ENCODE results near the gene ABCA8.
"Not testable (repeated sequence)": the region's sequence is repeated elsewhere in the genome, so short reads cannot be mapped to it uniquely, and the experiment has no call there.

ABCA8 gene

GRCh38 chr17:68955181-68955841, at the start of gene ABCA8:
Gene ABCA8 (minus strand): TSS chr17:68955392. CDS start chr17:68942034, 13,358 bp downstream.
- DNase-seq (ENCODE audit: low read depth in 2 of 2): no peak

DNA sequence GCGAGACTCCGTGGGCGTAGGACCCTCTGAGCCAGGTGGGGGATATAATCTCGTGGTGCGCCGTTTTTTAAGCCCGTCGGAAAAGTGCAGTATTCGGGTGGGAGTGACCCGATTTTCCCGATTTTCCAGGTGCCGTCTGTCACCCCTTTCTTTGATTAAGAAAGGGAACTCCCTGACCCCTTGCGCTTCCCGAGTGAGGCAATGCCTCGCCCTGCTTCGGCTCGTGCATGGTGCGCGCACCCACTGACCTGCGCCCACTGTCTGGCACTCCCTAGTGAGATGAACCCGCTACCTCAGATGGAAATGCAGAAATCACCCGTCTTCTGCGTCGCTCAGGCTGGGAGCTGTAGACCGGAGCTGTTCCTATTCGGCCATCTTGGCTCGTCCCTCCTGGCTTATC, 49.6 kb upstream of the ABCA8 start:
- DNase-seq (ENCODE audit: low read depth in 2 of 2): not testable (repeated sequence)

DNA sequence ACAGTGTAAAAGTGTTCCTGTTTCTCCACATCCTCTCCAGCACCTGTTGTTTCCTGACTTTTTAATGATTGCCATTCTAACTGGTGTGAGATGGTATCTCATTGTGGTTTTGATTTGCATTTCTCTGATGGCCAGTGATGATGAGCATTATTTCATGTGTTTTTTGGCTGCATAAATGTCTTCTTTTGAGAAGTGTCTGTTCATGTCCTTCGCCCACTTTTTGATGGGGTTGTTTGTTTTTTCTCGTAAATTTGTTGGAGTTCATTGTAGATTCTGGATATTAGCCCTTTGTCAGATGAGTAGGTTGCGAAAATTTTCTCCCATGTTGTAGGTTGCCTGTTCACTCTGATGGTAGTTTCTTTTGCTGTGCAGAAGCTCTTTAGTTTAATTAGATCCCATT, 44.6 kb upstream of the ABCA8 start:
- DNase-seq (ENCODE audit: low read depth in 2 of 2): not testable (repeated sequence)

- DNase-seq (ENCODE audit: low read depth in 2 of 2): no peak
These were observed 37.9 kb upstream of the ABCA8 start for GRCh38 chr17:68993112-68993511.

DNA sequence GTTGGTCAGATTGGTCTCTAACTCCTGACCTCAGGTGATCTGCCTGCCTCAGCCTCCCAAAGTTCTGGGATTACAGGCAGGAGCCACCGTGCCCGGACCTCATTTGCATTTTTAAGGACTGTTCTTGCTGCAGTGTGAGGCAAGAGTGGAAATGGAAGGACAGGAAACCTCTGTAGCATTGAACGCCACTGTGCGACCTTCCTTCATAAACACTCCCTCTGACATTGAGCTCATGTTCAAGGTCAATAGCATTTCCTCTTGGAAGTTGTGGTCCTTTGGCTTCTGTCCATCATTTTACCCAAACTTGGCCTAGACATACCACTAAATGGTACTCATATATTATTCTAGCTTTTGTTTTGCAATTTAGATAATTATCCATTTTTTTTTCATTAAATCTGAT, 32.8 kb upstream of the ABCA8 start:
- DNase-seq (ENCODE audit: low read depth in 2 of 2): no peak

- DNase-seq (ENCODE audit: low read depth in 2 of 2): no peak
These were observed 26.1 kb upstream of the ABCA8 start for GRCh38 chr17:68981288-68981687.

- no peak for DNase-seq (ENCODE audit: low read depth in 2 of 2)
These were observed 18.1 kb upstream of the ABCA8 start for GRCh38 chr17:68973098-68973846.

- no peak for DNase-seq (ENCODE audit: low read depth in 2 of 2)
These were observed 17.0 kb upstream of the ABCA8 start for GRCh38 chr17:68972119-68972704.

- no peak for DNase-seq (ENCODE audit: low read depth in 2 of 2)
These were observed 13.9 kb upstream of the ABCA8 start for GRCh38 chr17:68969101-68969500.

GRCh38 chr17:68963958-68964357, 8.8 kb upstream of the ABCA8 start:
- no peak for DNase-seq (ENCODE audit: low read depth in 2 of 2)

GRCh38 chr17:68961214-68961882, 6.2 kb upstream of the ABCA8 start:
- no peak for DNase-seq (ENCODE audit: low read depth in 2 of 2)

DNA sequence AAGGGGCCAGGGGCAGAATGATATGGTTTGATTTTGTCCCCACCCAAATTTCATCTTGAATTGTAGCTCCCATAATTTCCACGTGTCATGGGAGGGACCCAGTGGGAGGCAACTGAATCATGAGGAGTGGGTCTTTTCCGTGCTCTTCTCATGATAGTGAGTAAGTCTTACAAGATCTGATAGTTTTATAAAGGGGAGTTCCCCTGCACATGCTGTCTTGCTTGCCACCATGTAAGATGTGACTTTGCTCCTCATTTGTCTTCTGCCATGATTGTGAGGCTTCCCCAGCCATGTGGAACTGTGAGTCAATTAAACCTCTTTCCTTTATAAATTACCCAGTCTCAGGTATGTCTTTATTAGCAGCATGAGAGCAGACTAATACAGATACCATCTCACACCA, 3.9 kb upstream of the ABCA8 start:
- DNase-seq (ENCODE audit: low read depth in 2 of 2): not testable (repeated sequence)

GRCh38 chr17:68957944-68958343, 2.8 kb upstream of the ABCA8 start:
- no peak for DNase-seq (ENCODE audit: low read depth in 2 of 2)

DNA sequence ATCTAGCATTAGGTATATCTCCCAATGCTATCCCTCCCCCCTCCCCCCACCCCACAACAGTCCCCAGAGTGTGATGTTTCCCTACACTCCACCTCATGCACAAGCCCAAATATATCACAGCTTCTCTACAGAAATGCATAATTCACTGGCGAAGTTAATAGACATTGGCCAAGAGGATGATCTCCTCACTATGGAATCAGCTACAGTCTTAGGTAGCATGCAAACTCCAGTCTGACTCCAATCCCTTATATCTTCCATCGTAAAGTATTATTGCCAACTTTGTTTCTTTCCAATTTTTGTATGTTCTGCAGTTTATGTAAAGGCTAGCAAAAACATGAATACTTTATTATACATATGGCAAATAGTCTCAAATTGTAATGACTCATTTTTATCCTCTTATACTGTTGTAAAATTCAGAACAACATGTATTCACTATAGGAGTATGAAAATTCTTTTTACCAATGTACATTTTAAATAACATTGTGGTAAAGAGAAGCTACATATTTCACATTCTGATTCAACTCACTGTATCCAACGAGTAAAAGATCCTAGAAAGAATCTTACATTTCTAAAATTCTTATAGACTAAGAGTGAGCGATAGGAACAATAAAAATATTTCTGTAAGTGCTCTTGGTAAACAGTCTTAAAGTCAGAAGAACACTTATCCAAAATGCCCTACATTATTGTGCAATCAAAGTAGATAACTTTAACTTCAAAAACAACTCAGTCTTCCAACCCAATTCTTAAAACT, 871 bp downstream of the ABCA8 start:
- DNase-seq (ENCODE audit: low read depth in 2 of 2): no peak

DNA sequence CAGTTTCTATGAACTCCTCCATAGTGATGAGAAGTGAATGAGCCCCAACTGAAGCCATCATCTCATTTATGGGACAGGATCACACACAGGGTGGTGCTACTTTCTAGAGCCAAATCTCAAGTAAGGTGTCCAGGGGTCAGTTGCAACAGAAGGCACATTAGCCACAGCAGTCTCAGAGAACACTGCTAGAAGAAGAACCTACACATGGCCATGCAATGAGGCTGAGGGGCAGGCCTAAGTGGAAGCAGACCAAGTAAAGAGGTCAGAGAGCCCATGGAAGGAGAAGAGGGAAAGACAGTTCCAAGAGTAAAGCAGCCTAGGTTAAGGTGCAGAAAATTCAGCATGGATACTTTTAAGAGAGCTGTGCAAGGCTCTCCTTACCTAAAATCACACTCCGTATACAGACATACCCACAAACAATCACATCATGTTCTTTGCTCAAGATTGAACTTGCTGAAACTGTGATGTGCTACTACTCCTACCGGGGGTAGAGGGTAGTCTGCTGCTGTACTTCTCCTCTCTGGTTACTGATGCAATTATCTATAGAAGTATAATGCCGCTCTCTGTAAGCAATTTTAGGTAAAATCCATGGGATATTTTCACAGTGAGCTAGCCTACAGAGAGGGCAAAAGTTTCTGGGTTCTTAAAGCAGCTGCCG, 1.7 kb downstream of the ABCA8 start:
- no peak for DNase-seq (ENCODE audit: low read depth in 2 of 2)

DNA sequence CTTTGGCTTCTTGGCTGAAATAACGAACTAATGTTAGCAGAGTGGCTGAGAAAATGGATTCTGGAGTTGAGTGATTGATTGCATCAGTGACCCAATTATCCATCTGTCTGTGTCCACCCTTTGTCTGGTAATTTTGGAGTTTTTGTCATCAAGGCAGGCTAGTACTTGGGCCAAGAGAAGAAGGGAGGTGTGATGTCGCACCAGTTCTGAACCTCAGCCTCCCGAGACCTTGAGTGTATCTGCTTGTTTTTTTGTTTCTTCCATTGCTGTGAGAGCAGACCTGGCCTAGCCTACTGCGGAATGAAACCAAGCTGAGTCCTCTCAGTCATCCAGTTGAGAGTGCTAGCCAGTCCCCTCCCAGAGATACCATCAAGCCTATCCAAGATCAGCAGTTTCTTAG, 4.5 kb downstream of the ABCA8 start:
- no peak for DNase-seq (ENCODE audit: low read depth in 2 of 2)

DNA sequence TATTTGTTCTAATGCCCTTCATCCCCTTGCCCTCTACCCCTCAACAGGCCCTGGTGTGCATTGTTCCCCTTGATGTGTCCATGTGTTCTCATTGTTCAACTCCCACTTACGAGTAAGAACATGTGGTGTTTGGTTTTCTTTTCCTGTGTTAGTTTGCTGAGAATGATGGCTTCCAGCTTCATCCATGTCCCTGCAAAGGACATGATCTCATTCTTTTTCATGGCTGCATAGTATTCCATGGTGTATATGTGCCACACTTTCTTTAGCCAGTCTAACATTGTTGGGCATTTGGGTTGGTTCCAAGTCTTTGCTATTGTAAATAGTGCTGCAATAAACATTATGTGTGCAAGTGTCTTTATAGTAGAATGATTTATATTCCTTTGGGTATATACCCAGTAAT, 7.3 kb downstream of the ABCA8 start:
- not testable (repeated sequence) for DNase-seq (ENCODE audit: low read depth in 2 of 2)

DNA sequence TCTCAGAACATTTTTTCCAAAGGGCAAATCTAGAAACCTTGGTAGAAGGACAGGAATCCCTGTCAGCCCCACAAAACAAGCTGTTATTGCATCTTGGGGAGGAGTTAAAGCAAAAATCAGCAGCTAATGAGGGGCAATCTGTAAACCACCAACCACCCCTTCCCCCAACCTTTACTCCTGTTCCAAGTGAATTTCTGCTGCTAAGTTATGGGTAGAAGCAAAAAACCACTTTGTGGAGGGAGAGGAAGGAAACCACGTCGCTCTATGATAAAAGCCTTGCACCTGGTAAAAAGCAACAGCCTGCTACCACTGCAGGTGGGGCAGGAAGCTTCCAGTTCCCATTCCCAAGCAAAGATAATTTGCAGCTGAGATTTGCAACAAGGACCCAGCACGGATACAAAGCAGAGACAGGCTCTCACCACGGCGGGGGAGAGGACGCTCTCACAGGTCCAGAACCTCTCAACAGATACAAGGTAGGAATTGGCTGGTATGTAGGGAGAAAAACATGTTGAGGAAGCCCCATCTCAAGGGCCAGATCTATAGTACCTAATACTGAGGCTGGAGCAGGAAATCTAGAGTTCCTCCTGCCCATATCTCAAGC, 10.7 kb downstream of the ABCA8 start:
- no peak for DNase-seq (ENCODE audit: low read depth in 2 of 2)

GRCh38 chr17:68943812-68944182, 11.4 kb downstream of the ABCA8 start:
- not testable (repeated sequence) for DNase-seq (ENCODE audit: low read depth in 2 of 2)

DNA sequence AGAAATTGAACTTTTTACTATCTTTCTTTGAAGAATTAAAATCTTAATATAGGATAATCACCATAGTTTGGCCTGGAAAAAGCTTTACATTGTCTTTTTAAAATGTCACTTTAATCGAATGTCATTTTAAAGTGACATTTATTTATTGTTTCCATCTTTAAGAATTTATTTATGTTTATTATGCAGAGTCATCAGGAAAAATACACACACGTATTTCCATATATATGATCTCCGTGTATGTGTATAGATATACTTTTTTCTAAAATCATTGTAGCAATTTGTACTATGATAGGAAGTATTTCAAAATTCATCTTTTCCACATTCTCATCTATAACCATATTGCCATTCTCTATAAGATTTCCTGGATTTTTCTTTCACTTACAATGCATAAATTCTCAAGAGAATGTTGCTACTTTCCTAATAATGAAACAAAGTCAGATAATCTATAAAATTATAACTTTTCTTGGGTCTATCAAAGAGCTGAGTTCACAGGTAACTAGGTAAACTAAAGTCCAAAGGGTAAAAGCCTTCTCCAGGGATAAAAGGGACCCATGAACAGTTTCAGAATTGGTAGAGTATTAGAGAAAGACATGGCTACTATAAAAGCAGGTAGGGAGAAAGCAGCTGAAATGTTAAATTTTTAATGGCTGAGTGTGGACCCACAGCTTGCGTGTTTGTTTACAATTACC, 11.9 kb downstream of the ABCA8 start:
- no peak for DNase-seq (ENCODE audit: low read depth in 2 of 2)
